Erythroblast (primary cell): ENCODE data around the gene TCF4.

Experiments used
- GATA1 ChIP-seq: IDR thresholded peaks from 2 replicates; pipeline ENCODE4 v1.6.1; 2011; ENCODE audit warnings: low read depth, mild to moderate bottlenecking, control low read depth, low read length, moderate library complexity
- POLR2A ChIP-seq: IDR thresholded peaks from 2 replicates; pipeline ENCODE4 v1.6.1; 2011; ENCODE audit warnings: mild to moderate bottlenecking, low read length

- TF ChIP-seq POLR2A (no peak), GATA1 (no peak)
Measured at GRCh38 chr18:55245211-55245614, 342.8 kb downstream of the TCF4 start.
